GM12892 (cell line): Measurements from ENCODE around the gene PCP4L1.

Experiments
- POLR2A ChIP-seq: IDR thresholded peaks from 2 replicates; pipeline ENCODE4 v1.6.1; 2011; ENCODE audit warnings: low read depth, low read length, control low read depth
- POLR2AphosphoS5 ChIP-seq: IDR thresholded peaks from 2 replicates; pipeline ENCODE4 v1.6.1; 2011; ENCODE audit warnings: low read depth, low read length, control low read depth
- TAF1 ChIP-seq: IDR thresholded peaks from 2 replicates; pipeline ENCODE4 v1.6.1; 2011; ENCODE audit warnings: low read depth, mild to moderate bottlenecking, control low read depth, low read length, borderline replicate concordance

DNA sequence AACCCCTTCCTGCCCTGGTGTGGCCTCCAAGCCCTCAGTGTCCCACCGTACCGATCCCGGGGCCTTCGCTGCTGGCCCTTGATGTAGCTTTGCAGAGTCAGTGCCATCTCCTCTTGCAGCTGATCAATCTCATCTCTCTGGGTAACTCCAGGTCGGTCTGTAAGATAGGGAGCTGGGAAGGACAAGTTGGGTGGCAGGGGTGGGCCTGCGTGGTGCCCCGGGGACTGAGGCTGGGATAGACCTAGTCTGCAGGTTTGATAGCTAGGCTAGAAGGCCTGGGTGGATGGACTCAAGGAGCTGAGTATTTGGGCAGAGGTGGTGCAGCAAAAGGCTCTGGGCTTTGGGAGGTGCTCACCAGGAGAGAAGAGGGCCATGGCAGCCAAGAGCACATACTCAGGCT, 27.8 kb upstream of the PCP4L1 start:
- TF ChIP-seq POLR2A, result no peak
- no peak for TF ChIP-seq POLR2AphosphoS5
- TF ChIP-seq TAF1, result no peak
